GOT3 (cell line): ENCODE measurements around the gene AKR7A3.
"Not testable (repeated sequence)": the region's sequence is repeated elsewhere in the genome, so short reads cannot be mapped to it uniquely, and the experiment has no call there.

Experiments
- DNase-seq: peaks from one replicate; lab custom pipeline; 2025; ENCODE audit warnings: mixed read lengths; lab: John Stamatoyannopoulos, UW

Gene AKR7A3

DNA sequence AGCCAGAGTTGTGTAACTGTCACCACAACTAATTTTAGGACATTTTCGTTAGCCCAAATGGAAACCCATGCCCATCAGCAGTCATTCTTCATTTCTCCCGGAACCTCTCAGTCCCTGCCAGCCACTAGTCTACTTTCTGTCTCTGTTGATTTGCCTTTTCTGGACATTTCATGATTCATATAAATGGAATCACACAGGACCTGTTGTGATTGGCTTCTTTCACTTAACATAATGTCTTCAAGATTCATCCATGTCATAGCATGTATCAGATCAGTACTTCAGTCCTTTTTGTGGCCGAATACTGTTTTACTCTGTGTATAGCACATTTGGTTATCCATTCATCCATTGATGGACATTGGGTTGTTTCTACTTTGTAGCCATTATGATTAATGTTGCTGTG, 30.6 kb upstream of the AKR7A3 start:
- no peak for DNase-seq

GRCh38 chr1:19317126-19317910, 28.7 kb upstream of the AKR7A3 start:
- no peak for DNase-seq

DNA sequence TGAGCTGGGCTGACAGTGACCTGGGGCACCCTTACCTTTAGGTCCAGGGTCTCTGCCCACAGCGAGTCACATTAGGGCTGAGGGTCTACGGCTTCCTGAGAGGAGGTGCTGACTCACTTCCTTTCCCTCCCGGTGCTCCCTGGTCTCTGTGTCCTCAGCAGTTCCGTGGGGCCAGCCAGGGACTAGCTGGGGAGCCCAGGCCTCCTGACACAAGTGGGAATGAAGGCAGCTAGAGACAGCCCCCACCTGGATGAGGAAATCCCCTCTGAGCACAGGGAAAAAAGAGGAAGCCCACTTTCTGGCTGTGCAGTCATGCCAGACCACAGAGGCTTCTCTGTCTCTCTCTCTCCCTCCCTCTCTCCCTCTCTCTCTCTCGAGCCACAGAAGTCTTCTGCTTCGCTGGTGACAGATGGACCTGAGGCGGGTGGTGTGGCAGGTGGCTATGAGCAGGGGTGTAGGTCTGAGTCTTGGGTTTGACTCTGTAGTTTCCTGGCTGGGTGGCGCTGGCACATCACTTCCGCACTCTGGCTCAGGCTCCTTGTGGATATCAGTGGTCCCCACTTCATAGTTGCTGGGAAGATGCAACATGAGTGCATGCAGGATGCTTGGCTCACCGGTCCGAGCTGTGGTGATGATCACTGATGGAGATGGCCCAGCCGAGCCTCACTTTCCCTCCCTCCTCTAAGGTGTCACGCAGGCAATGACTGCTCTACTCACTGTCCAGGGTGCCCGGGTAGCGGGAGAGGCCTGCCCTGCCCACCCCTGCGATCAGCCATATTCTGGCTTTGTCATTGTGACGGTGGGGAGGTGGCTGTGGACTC, 27.0 kb upstream of the AKR7A3 start:
- no peak for DNase-seq

DNA sequence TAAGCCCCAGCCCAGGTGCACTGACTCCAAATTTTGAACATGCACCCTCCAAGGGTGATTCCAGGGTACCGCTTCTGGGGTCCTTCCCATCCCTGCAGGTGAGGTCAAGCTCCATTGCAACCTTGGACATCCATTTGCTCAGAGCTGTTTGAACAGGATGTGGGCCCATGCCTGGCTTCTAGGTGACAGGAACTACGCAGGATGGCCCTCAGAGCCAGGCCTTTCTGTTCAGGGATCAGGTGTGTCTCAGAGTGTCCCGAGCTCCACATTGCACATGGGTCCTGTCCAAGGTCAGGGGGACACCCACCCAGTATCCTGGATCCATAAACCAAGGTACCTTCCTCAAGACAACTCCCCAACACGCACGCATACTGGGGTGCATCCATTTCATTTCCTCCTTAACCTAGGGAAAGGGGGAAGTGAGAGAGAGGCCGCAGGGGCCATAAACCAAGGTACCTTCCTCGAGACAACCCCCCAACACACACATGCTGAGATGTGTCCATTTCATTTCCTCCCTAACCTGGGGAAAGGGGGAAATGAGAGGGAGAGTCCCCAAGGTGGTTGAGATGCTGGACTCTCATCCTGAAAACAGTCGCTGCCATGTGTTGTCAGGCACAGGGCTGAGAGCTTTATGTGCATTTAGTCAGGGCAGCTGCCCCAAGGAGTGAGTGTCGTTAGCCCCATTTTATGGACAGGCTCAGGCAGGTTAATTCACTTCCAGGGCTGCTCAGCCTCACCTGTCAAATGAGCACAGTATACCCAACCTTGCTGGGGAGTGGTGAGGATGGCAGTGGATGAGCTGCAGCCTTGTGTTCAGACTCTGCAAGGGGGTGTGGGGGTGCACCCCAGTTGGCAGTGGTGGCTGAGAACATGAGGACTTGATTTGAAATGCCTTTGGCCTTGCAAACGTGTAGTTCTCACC, 25.7 kb upstream of the AKR7A3 start:
- DNase-seq: no peak

GRCh38 chr1:19313636-19313959, 25.0 kb upstream of the AKR7A3 start:
- DNase-seq: no peak

GRCh38 chr1:19312782-19313635, 24.4 kb upstream of the AKR7A3 start:
- no peak for DNase-seq

DNA sequence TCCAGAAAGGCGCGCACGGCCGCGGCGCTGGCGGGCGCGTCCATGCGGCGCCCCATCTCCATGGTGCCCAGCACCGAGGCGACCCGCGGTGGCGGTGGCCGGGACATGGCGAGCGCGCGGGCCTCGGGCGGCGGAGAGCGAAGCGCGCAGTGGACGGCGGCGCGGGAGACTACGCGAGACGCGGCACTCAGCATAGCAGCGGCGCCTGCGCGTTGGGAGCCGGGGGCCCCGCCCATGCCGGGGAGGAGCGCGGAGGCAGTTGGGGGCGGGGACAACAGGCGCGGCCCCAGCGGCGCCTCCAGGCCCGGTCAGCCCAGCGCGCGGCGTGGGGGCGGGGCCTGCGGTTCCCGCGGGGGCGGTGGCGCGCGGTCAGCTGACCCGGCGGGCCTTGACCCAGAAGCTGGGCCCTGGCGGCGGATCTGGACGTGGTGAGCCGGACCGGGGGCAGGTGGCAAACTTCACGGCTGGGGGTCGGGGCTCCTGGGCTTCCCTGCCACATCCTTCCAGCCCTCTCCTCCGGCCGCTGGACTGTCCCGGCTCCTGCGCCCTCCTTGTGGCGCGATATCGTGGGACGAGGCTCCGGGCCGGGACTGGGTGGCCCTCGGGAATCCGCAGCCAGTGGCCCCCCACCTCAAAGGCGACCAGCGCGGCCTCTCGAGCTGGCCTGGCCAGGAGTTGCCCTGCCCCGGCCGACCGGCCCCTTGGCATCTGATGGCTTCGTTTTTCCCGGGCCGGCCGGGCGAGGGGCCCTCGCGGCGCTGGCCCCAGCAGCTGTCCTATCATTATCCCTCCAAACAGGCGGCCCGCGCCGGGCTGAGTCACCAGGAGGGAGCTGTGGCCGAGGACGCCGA, 23.6 kb upstream of the AKR7A3 start, which contains the start of the genes AKR7A2 and SLC66A1:
AKR7A2 (minus strand) TSS at position 214 of the 851 bp plus-strand sequence; CDS start at position 194, 20 bp downstream.
SLC66A1 (plus strand) TSS at position 396 of the 851 bp plus-strand sequence. CDS start 5,352 bp downstream, outside the sequence.
- DNase-seq: peak; percentile 93

- DNase-seq: no peak
These were observed 22.9 kb upstream of the AKR7A3 start for GRCh38 chr1:19311503-19311930.

GRCh38 chr1:19310720-19311502, 22.3 kb upstream of the AKR7A3 start:
- no peak for DNase-seq

- no peak for DNase-seq
These were observed 21.5 kb upstream of the AKR7A3 start for GRCh38 chr1:19310061-19310460.

- DNase-seq: no peak
These were observed 20.7 kb upstream of the AKR7A3 start for GRCh38 chr1:19309123-19309813.

GRCh38 chr1:19308509-19308907, 19.9 kb upstream of the AKR7A3 start:
- DNase-seq: no peak

GRCh38 chr1:19307794-19308508, 19.4 kb upstream of the AKR7A3 start:
- DNase-seq: no peak

- DNase-seq: no peak
These were observed 18.4 kb upstream of the AKR7A3 start for GRCh38 chr1:19306941-19307340.

- DNase-seq: no peak
These were observed 17.3 kb upstream of the AKR7A3 start for GRCh38 chr1:19305880-19306279.

GRCh38 chr1:19304081-19304480, 15.5 kb upstream of the AKR7A3 start:
- DNase-seq: not testable (repeated sequence)

- DNase-seq: no peak
These were observed 11.6 kb upstream of the AKR7A3 start for GRCh38 chr1:19300211-19300610.

DNA sequence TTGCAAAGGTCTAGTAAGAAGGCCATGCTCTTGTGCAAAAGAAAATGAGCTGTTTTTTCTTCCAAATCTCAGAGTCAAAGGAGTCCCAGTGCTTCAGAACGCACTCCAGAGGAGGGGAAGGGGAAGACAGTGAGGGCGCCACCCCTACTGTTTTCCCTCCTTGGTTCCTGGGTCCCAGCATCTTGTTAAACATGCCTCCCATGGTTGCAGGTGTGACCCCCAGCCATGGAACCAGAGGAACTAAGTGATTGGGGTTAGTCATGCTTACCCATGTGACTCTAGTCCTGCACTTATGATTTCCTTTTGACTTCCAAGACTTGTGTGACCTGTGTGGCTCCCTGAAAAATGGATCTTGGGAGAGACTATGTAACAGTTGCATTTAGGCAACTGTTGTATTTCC, 6.1 kb upstream of the AKR7A3 start:
- DNase-seq: no peak
